ENCODE results near the gene FOSL2.

DNA sequence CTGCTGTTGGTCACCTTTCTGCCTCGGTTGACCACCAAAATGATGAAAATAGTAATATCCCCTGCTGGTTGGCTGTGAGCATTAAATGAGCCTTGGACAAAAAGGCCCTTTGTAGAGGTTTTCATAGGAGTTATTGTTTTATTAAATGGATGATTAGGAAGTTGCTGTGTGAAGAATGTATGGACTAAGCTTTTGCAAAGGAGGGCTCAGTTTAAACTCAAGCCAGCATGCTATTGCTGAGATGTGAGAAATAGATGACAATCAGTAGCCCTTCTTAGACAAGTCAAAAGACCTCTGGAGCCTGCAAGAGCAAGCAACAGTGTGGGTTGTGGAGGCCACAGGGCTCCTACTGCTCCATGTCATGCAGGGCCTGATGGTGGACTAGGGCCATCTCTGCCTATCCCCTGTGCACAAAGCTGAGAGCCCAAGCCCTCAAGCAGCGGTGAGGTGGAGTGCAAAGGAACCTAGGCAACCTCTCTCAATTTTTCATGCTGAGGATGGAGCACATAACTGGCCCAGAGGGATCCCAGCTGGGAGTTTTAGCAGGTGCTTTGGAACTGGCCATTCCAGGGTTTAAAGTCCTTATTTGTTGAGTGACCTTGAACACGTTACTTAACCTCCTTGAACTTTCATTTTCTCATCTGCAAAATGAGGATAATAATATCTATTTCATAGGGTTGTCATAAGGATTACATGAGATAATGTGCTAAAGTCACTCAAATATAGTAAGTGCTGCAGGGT lies 37.1 kb downstream of the FOSL2 start:
- TF ChIP-seq, protein P1, sequence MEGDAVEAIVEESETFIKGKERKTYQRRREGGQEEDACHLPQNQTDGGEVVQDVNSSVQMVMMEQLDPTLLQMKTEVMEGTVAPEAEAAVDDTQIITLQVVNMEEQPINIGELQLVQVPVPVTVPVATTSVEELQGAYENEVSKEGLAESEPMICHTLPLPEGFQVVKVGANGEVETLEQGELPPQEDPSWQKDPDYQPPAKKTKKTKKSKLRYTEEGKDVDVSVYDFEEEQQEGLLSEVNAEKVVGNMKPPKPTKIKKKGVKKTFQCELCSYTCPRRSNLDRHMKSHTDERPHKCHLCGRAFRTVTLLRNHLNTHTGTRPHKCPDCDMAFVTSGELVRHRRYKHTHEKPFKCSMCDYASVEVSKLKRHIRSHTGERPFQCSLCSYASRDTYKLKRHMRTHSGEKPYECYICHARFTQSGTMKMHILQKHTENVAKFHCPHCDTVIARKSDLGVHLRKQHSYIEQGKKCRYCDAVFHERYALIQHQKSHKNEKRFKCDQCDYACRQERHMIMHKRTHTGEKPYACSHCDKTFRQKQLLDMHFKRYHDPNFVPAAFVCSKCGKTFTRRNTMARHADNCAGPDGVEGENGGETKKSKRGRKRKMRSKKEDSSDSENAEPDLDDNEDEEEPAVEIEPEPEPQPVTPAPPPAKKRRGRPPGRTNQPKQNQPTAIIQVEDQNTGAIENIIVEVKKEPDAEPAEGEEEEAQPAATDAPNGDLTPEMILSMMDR (IDR thresholded peaks at IDR 0.05) = no peak
- TF ChIP-seq EZH2 (IDR thresholded peaks at IDR 0.05) (no peak), EZH2phosphoT487 (IDR thresholded peaks at IDR 0.05) (no peak)
